Measurements from ENCODE around the gene TOX2. TPM values are rescaled to one million over a fixed set of nuclear protein-coding genes. Genes with fewer than 3 reads are reported as not detected.
"Not testable (repeated sequence)": the region's sequence is repeated elsewhere in the genome, so short reads cannot be mapped to it uniquely, and the experiment has no call there.

TOX2 gene
- total RNA-seq, 1 experiment from 2014 or later = 0.37 TPM

DNA sequence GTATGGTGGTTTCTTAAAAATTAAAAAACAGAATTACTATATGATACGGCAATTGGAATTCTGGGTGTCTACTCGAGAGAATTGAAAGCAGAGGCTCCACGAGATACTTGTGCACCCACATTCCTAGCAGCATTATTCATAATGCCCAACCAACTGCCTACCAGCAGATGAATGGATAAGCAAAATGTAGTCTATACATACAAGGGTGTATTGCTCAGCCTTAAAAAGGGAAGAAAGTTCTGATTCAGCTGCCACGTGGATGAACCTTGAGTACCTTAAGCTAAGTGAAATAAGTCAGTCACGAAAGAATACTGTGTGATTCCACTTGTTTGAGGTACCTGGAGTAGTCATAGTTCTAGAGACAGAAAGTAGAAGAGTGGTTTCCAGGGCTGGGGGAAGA lies 130.1 kb downstream of the TOX2 start:
- DNase-seq (ENCODE audit: low read depth, low spot score); in situ Hi-C loops (cut with HindIII; ENCODE audit: low pct_unique_long_range_greater_than_20kb, low sequenced_read_pairs): not testable (repeated sequence)

DNA sequence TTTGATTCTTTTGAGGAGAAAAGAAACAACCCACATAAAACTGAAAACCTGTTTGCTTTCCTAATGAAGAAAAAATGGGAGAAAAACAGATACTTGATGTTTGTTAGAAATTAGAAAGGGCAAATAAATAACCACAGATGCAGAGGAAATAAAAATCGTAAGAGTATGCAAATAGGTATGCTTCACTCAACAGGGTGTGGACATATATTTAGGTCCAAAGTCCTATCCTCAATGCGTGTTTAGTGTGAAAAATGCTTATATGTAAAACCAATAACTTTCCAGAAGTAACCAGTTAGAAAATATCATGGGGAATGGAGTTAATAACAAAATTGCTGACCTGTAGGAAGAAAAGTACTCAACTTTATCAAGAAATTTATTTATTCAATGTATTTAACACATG lies 135.7 kb downstream of the TOX2 start:
- in situ Hi-C loops (cut with HindIII; ENCODE audit: low pct_unique_long_range_greater_than_20kb, low sequenced_read_pairs) = no loop called here
- no peak for DNase-seq (ENCODE audit: low read depth, low spot score)

DNA sequence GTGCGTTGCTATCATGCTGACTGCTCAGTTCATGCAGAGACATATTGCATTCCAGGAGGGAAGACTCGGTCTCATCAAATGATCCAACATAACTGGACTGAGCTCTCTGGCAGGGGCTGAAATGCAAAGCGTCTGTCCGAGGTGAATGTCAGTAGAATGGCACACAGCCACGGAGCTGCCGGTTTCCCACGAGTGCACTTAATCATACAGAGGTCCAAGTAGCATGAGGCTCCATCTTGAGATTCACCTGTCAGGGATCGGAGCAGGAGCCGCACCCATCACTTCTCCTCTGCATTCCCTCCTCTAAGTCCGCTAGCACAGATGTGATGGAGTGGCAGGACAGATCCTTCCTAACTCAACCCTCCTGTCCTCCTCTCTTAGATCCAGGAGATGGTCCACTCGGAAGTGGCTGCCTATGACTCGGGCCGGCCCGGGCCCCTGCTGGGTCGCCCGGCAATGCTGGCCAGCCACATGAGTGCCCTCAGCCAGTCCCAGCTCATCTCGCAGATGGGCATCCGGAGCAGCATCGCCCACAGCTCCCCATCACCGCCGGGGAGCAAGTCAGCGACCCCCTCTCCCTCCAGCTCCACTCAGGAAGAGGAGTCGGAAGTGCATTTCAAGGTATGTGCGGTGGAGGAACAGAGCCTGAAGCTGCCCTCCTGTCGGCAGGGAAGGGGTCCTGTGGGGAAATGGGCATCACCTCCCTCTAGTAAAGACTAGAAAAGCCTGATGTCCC lies 136.4 kb downstream of the TOX2 start:
- in situ Hi-C loops (cut with HindIII; ENCODE audit: low pct_unique_long_range_greater_than_20kb, low sequenced_read_pairs) = no loop called here
- no peak for DNase-seq (ENCODE audit: low read depth, low spot score)

DNA sequence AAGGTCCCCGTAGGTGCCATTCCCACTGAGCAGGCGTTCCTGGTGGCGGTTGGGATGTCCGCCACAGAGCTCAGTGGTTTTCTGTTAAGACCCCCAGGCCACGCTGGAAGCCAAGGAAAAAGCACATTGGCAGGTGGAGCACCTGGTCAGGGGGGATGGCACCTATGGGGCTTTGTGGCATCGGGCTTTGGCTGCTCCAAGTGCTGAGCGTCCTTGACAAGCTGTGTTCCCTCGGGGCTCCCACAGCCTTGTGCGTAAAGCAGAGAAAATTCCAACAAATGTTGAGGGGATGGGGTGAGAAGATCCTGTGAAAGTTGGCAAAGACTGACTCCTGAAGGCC lies 137.0 kb downstream of the TOX2 start:
- in situ Hi-C loops (cut with HindIII; ENCODE audit: low pct_unique_long_range_greater_than_20kb, low sequenced_read_pairs) = no loop called here
- no peak for DNase-seq (ENCODE audit: low read depth, low spot score)

DNA sequence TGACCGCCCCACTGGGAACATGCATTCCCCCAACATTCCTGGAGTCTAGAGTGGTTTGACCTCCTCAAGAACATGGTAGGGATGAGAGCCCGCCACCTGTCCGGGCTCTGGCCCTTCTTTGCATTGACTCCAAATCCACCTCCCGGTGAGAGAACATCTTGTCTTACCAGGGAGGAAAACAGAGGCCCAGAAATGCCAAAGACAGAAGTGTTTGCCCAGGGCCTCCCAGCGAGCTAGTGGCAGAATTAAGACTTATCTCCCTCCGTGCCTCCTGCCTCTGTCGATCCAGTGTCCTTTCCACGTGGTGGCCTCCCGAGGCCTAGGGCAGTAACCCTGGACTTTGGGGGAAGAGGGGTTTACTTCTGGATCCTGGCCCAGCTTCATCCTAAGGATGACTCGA lies 137.5 kb downstream of the TOX2 start:
- no peak for DNase-seq (ENCODE audit: low read depth, low spot score)
- in situ Hi-C loops (cut with HindIII; ENCODE audit: low pct_unique_long_range_greater_than_20kb, low sequenced_read_pairs) = no loop called here

DNA sequence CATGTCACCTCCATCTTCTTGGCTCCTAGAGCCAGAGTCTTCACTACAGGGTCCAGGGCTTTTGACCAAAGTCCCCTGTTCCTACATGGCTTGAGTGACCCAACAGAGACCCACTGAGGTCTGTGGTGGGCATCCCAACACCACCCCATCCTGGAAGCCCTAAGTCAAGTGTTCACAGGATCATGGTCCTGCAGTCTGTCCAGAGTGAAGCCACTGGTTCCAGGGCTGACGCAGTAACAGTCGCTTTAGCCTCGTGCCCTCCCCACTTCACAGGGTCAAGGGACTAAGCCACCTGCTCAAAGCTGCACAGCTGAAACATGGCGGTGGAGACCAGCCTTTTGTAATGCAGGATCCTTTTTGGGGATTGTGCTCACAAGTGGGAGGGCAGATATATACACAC lies 138.4 kb downstream of the TOX2 start:
- DNase-seq (ENCODE audit: low read depth, low spot score) = no peak
- in situ Hi-C loops (cut with HindIII; ENCODE audit: low pct_unique_long_range_greater_than_20kb, low sequenced_read_pairs) = no loop called here

DNA sequence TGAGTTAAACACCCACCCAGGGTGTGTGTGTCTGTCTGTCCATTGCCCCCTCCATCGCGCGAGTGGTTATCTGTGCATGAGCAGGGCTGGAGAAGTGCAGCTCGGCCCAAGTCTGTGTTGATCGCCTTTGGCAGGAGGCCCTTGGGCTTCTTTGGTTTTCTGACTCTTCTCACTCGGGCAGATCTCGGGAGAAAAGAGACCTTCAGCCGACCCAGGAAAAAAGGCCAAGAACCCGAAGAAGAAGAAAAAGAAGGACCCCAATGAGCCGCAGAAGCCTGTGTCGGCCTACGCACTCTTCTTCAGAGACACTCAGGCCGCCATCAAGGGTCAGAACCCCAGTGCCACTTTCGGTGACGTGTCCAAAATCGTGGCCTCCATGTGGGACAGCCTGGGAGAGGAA lies 139.5 kb downstream of the TOX2 start:
- in situ Hi-C loops (cut with HindIII; ENCODE audit: low pct_unique_long_range_greater_than_20kb, low sequenced_read_pairs) = no loop called here
- DNase-seq (ENCODE audit: low read depth, low spot score) = no peak

DNA sequence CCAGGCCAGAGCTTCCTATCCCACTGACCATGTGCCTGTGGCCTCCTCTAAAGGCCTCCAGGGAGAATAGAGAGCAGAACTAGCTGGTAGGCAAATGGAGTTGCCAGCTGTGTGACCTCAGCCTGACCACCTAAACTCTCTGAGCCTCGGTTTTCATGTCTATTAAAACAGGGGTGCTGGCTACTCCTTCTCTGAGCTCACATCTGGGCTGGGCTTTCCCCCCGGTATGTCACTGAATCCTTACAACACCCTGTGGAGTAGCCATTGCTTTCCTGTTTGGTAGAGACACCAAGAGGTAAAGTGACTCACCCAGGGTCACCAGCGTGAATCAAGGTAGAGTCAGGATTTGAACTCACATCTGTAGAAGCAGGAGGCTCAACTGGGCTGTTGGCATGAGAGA lies 140.2 kb downstream of the TOX2 start:
- in situ Hi-C loops (cut with HindIII; ENCODE audit: low pct_unique_long_range_greater_than_20kb, low sequenced_read_pairs) = no loop called here

DNA sequence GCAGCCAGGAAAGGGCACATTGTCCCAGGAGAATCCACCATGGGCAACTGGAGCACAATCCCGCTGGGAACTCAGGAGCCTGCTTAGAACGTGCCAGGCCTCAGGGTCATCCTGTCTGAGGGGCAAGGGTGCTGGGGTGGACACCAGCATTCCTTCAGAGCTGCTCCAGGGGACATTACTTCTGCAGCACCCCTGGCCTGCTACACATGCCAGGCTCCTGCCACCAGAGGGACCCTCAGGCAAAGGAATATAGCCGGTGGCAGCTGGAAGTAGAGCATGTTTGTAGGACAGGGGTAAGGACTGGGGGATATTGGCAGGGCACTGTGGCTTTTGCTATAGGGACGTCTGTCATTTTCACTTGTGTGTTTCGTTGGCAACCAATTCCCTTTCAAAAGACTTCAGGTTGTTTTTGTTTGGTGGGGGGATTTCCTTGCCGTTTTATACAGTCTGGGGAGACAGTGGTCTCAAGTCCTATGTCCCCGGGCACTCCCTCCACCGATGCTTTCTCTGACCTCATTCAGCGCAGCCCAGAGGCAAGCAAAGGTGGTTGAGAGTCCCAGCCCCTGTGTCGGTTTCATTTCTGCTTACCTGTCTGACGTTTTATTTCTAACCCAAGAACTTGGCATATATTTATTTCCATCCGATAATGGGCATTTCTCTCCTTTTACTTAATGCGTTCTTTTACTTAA lies 141.5 kb downstream of the TOX2 start:
- in situ Hi-C loops (cut with HindIII; ENCODE audit: low pct_unique_long_range_greater_than_20kb, low sequenced_read_pairs) = no loop called here
- DNase-seq (ENCODE audit: low read depth, low spot score) = peak; percentile 63

More for the DNA sequence above, 140.2 kb downstream of the TOX2 start:
- DNase-seq (ENCODE audit: low read depth, low spot score) = no peak

DNA sequence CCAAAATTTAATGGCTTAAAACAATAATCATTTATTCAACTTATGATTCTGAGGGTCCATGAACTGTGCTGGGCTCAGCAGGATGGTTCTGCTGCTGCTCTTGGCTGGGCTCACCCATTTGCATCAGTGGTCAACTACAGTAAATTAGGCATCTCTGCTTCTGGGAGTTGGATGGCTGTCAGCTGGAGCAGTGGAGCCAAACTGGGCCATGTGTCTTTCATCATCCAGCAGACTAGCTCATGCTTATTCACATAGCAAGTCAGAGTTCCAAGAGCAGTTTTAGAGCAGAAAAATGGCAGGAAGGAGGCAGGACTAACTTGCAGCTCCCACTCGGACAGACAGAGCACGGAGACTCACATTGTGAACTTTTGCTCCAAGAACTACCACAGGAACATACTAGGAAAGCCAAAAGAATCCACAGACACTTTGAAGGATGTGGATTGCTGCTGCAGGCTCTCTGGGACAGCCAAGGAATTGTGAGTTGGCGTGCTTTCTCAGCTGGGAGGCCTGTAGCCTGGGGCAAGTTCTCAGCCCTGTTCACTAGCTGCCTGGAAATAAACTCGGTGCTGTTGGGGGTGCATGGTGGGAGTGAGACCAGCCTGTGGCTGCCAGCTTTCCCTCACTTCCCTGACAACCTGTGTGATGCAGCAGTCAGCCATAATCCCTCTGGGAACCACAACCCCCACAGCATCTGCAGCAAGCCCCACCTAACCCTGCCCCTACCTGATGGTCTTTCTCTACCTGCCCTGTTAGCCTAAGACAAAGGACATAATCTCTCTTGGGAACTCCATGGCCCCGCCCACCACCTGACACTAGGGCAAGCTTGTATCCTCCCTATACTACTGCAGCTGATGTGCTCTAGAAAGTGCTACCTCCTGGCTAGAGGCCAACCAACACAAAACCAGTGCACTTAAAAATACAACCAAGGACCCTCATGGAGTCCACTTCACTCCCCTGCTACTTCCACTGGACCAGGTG lies 143.3 kb downstream of the TOX2 start:
- DNase-seq (ENCODE audit: low read depth, low spot score) = no peak
- in situ Hi-C loops (cut with HindIII; ENCODE audit: low pct_unique_long_range_greater_than_20kb, low sequenced_read_pairs) = no loop called here

DNA sequence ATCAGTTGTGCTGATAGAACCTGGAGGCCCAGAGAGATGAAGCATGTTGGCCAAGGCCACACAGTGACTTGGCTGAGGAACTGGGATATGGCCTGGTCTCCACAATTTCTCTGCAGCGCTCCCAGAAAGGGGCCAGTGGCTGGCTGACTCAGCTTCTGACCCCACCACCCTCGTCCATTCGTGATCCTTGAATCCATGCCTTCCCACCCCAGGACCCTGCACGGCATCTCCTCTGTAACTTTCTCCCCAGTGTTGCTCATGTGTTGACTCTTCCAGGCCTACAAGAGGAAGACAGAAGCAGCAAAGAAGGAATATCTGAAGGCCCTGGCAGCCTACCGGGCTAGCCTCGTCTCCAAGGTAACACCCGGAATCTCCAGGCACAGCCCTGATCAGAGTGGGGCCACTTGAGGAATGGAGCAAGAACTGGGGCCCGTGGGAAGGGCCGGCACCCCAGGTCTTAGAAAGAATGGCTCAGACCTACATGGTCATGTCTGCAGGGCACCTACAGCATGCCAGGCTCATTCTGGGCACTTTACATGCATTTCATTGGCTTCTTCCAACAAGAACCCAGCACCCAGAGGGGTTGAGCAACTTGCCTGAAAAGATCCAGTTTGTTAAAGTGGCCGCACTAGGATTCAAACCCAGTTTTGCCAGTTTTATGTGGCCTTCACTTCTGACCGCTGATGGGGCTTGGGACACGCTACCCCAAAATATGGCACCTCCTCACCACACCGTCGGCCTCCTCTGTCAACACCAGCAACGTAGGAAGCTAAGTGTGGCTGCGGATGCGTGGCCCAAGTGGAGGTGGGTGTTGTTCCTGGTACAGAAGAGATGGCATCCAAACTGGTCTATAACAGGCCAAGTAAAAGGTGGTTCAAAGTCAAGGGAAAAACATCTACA lies 150.1 kb downstream of the TOX2 start:
- no peak for DNase-seq (ENCODE audit: low read depth, low spot score)
- in situ Hi-C loops (cut with HindIII; ENCODE audit: low pct_unique_long_range_greater_than_20kb, low sequenced_read_pairs) = no loop called here

DNA sequence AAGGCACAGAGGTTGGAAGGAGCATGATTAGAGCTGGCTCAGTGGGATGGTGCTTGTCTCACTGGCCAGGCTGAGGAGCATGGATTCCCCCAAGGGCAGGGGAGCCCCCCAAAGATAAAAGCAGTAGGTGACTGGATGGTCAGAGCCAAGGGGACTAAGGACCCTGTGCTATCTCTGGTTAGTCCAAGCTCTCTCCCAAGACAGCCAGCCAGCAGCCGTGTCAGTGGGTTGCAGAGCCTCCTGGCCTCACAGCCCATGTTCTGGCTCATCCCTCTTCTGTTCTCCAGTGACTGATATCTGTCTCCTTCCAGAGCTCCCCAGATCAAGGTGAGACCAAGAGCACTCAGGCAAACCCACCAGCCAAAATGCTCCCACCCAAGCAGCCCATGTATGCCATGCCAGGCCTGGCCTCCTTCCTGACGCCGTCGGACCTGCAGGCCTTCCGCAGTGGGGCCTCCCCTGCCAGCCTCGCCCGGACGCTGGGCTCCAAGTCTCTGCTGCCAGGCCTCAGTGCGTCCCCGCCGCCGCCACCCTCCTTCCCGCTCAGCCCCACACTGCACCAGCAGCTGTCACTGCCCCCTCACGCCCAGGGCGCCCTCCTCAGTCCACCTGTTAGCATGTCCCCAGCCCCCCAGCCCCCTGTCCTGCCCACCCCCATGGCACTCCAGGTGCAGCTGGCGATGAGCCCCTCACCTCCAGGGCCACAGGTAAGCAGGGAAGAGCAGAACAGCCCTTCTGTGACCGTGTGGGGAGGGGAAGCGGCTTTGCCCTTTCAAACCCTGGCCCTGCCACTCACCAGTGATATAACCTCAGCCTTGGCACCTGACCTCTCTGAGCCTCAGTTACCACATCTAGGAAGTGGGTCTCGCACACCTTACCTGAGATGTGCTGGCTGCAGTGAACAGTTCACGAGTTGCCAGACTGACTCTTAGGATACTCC lies 151.0 kb downstream of the TOX2 start:
- in situ Hi-C loops (cut with HindIII; ENCODE audit: low pct_unique_long_range_greater_than_20kb, low sequenced_read_pairs) = no loop called here
- DNase-seq (ENCODE audit: low read depth, low spot score) = no peak

DNA sequence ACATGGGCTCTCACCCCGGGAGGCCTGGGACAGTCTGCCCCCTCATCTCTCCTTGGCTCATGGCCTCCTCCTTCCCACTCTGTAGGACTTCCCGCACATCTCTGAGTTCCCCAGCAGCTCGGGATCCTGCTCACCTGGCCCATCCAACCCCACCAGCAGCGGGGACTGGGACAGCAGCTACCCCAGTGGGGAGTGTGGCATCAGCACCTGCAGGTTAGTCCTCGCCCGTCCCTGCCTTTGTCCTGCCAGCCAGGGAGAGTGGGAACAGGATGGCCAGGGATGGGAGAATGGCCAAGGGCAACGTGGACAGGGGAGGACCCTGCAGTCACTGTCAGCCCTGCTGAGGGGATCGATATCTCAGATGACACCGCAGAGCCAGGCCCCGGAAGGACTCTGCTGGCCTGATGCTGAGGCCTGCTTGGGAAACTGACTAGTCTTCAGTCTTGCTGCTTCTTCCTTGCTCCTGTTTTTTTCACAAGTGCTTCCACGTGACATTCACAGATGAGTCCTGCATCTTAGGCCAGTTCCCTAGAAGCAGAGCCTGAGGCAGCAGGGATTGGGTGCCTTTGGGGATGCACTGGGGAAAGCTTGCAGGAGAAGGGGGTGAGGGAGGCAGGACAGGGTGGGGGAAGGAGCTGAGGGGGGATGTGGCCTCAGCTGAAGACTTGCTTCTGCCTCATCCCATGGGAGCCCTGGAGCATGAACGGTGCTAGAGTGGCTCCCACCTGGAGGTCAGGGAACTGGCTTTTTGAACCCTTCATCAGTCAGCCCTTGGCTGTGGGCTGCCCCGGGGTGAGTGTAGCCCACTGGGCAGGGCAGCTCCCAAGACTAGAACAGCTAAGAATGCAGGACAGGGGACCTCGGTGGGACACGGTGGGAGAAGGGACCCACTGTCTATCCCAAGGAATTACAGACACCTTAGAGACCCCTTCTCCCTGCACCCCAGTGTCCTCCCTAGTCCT lies 152.3 kb downstream of the TOX2 start:
- no peak for DNase-seq (ENCODE audit: low read depth, low spot score)
- in situ Hi-C loops (cut with HindIII; ENCODE audit: low pct_unique_long_range_greater_than_20kb, low sequenced_read_pairs) = no loop called here

DNA sequence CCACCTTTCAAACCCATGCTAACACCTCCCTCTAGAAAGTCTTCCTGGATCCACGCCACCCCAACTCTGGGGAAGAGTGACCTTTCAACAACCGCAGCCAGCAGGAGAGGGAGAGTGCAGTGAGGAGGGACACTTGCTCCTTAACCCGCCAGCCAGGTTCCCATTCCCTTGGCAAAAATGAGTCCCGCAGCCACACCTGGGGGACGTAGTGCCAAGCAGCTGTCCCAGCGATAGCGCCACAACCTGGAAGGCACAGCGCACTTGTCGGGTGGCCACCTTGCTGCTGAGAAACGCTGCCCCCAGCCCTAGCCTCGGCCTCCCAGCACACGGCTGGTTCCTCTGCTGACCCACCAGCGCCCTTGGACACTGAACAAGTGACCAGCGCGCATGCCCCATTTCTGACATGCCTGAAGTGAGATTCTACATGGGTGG lies 153.0 kb downstream of the TOX2 start:
- no peak for DNase-seq (ENCODE audit: low read depth, low spot score)
- in situ Hi-C loops (cut with HindIII; ENCODE audit: low pct_unique_long_range_greater_than_20kb, low sequenced_read_pairs) = no loop called here

Data from SK-MEL-5 (cell line).